ENCODE data around the gene CNGA2. TPM values are rescaled to one million over a fixed set of nuclear protein-coding genes. Genes with fewer than 3 reads are reported as not detected.

The CNGA2 gene
- total and polyA plus RNA-seq, 2 experiments from 2014 or later: not detected

DNA sequence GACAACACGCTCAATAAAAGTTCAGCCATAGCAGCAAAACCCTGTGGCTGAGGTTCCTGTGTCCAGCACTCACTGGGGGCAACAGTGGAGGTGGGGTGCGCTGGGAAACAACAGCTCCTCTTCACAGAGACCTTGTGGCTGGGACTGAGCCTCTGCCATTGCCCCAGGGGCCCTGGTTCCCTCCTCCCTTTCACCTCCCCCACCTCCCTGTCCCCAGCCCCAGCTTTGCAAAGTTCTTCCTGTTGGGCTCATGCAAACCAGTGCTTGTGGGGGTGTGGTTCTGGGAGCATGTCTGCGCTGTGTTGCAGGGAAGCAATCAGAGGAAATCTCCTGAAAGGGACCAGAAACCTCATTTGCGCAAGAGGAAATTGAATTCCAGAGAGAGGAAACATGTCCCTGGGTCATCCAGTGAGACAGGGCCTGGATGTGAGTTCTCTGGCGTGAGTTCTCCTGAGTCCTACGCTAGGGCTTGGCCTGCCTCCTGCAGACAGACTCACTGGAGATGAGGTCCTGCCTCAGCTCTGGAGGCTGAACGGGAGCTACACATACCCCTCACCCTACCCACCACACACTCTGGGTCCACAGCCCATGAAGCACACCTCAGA is 11.3 kb upstream of the CNGA2 start:
- H3K79me2 ChIP-seq: no peaks in the 10 kb centered on the region
- no peaks in the 10 kb centered on the region for H3K9me3 ChIP-seq (ENCODE audit: low read depth)
- no peaks in the 10 kb centered on the region for H3K36me3 ChIP-seq (replicated peaks; ENCODE audit: insufficient read depth, low read depth)
- H3K4me1 ChIP-seq (ENCODE audit: insufficient read depth): no peaks in the 10 kb centered on the region
- H3K4me2 ChIP-seq: no peak overlapping the region
- no peaks in the 10 kb centered on the region for H3K9me2 ChIP-seq (replicated peaks; ENCODE audit: insufficient read depth)
- no peak overlapping the region for H3K4me3 ChIP-seq
- H3K27me3 ChIP-seq: no peaks in the 10 kb centered on the region
- DNase-seq (ENCODE audit: low spot score): no peak
- H2AFZ ChIP-seq: no peak overlapping the region
- H4K20me1 ChIP-seq (ENCODE audit: insufficient read depth, poor library complexity, severe bottlenecking): no peaks in the 10 kb centered on the region
- H3K27ac ChIP-seq: no peak overlapping the region
- 84% methylated on average over 7 of the region's 7 CpGs for WGBS (ENCODE audit: low lambda C conversion rate, missing lambda C conversion rate)
- no peak for TF ChIP-seq EZH2 (IDR thresholded peaks at IDR 0.05; ENCODE audit: borderline replicate concordance)
- no peak for TF ChIP-seq EZH2phosphoT487 (IDR thresholded peaks at IDR 0.05; ENCODE audit: low read depth, severe bottlenecking, unreplicated experiment)
- TF ChIP-seq, protein P1, sequence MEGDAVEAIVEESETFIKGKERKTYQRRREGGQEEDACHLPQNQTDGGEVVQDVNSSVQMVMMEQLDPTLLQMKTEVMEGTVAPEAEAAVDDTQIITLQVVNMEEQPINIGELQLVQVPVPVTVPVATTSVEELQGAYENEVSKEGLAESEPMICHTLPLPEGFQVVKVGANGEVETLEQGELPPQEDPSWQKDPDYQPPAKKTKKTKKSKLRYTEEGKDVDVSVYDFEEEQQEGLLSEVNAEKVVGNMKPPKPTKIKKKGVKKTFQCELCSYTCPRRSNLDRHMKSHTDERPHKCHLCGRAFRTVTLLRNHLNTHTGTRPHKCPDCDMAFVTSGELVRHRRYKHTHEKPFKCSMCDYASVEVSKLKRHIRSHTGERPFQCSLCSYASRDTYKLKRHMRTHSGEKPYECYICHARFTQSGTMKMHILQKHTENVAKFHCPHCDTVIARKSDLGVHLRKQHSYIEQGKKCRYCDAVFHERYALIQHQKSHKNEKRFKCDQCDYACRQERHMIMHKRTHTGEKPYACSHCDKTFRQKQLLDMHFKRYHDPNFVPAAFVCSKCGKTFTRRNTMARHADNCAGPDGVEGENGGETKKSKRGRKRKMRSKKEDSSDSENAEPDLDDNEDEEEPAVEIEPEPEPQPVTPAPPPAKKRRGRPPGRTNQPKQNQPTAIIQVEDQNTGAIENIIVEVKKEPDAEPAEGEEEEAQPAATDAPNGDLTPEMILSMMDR (IDR thresholded peaks at IDR 0.05; ENCODE audit: poor library complexity): no peak

DNA sequence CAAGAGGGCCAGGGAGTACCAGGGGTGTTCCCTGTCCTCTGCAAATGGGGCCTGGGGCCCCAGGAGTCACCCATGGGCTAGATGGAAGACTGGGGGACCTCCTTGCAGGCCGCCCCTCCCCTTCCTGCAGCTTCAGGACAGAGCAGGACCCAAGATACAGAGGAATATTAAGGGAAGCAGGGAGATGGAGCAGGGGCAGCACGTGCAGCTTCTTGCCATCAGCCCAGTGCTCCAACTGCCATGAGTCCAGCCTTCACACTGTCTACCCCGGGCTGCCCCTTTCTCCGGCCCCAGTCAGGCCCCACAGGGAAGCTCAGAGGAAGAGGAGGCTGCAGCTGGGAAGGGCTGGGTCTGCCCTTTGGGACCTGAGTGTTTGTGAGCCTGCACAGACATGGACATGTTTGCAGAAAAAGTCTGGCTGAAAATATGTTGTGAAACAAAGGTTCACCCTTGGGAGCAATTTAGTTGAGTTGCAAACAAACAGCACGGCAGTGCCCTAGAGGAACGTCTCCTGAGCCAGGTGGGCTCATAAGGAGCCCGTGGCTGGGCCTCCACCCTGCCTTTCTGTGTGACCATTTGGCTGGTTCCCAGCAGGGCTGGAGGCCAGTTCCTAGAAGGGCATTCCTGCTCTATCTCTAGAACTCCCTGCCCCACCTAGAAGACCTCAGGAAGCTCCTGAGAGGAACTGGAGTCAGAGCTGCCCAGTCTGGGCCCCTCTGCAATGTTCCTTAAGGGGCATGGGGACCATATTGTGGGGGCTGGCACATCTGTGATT is 9.8 kb upstream of the CNGA2 start:
- no peaks in the 10 kb centered on the region for H3K9me2 ChIP-seq (replicated peaks; ENCODE audit: insufficient read depth)
- TF ChIP-seq, protein P1 (IDR thresholded peaks at IDR 0.05; ENCODE audit: poor library complexity): no peak
- no peak for TF ChIP-seq EZH2phosphoT487 (IDR thresholded peaks at IDR 0.05; ENCODE audit: low read depth, severe bottlenecking, unreplicated experiment)
- TF ChIP-seq EZH2 (IDR thresholded peaks at IDR 0.05; ENCODE audit: borderline replicate concordance): no peak
- no peaks in the 10 kb centered on the region for H3K27me3 ChIP-seq
- H3K27ac ChIP-seq: no peak overlapping the region
- H2AFZ ChIP-seq: no peak overlapping the region
- H3K4me3 ChIP-seq: no peak overlapping the region
- H3K36me3 ChIP-seq (replicated peaks; ENCODE audit: insufficient read depth, low read depth): no peaks in the 10 kb centered on the region
- no peak for DNase-seq (ENCODE audit: low spot score)
- H3K4me1 ChIP-seq (ENCODE audit: insufficient read depth): no peaks in the 10 kb centered on the region
- H3K9me3 ChIP-seq (ENCODE audit: low read depth): no peaks in the 10 kb centered on the region
- no peaks in the 10 kb centered on the region for H3K79me2 ChIP-seq
- H4K20me1 ChIP-seq (ENCODE audit: insufficient read depth, poor library complexity, severe bottlenecking): no peaks in the 10 kb centered on the region
- H3K4me2 ChIP-seq: no peak overlapping the region
- WGBS (ENCODE audit: low lambda C conversion rate, missing lambda C conversion rate): 66% methylated on average over 7 of the region's 7 CpGs

DNA sequence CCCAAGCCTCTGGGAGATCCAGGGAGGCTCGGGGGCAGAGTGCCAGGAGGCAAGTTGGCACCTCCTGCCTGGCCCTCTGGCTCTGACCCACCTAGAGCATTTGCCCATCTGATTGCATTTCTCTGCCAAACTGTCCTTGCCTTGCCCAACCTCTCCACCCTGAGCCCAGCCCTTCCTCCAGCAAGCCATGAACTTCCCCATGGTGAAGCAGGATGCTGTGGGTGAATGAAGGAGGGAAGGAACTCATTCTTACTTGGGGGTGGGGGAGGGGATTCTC is 9.3 kb upstream of the CNGA2 start:
- Histone ChIP-seq H2AFZ (no peak overlapping the region), H3K4me3 (no peak overlapping the region), H3K27me3 (no peaks in the 10 kb centered on the region), H3K36me3 (replicated peaks; ENCODE audit: insufficient read depth, low read depth) (no peaks in the 10 kb centered on the region), H3K27ac (no peak overlapping the region), H3K79me2 (no peaks in the 10 kb centered on the region), H3K4me1 (ENCODE audit: insufficient read depth) (no peaks in the 10 kb centered on the region), H3K9me2 (replicated peaks; ENCODE audit: insufficient read depth) (no peaks in the 10 kb centered on the region), H4K20me1 (ENCODE audit: insufficient read depth, poor library complexity, severe bottlenecking) (no peaks in the 10 kb centered on the region), H3K4me2 (no peak overlapping the region), H3K9me3 (ENCODE audit: low read depth) (no peaks in the 10 kb centered on the region)
- TF ChIP-seq, protein P1 (IDR thresholded peaks at IDR 0.05; ENCODE audit: poor library complexity): no peak
- no peak for TF ChIP-seq EZH2 (IDR thresholded peaks at IDR 0.05; ENCODE audit: borderline replicate concordance)
- no peak for TF ChIP-seq EZH2phosphoT487 (IDR thresholded peaks at IDR 0.05; ENCODE audit: low read depth, severe bottlenecking, unreplicated experiment)
- WGBS (ENCODE audit: low lambda C conversion rate, missing lambda C conversion rate): 50% methylated on average over 1 of the region's 1 CpG
- DNase-seq (ENCODE audit: low spot score): no peak
